Measurements from ENCODE around the gene ARHGEF10L. TPM values are rescaled to one million over a fixed set of nuclear protein-coding genes. Genes with fewer than 3 reads are reported as not detected.

ARHGEF10L gene
- total and polyA plus RNA-seq, 4 experiments from 2014 or later = 0.47 to 0.78 TPM; not detected in 2

DNA sequence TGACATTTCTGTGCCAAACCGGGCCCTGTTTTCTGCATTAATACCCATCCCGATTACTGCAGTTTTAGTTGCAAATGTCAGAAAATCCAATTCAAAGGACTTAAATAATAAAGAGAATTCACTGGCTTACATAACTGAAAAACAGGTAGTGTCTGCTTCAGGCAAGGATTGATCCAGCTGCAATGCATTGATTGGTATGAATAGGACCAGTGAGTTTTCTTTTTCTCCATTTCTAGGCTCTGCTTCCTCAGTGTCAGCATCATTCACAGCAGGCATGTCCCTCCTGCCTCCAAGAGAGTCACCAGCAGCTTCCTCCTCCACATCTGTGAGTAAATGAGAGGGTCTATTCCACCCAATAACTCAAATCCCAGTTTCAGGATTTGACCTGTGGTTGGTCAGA is 181.9 kb downstream of the ARHGEF10L start:
- Histone ChIP-seq H3K27me3 (ENCODE audit: insufficient read depth, low read length) (no peaks in the 10 kb centered on the region), H3K4me1 (ENCODE audit: insufficient read depth, low read length) (no peaks in the 10 kb centered on the region), H3K36me3 (ENCODE audit: insufficient read depth, low read length) (no peaks in the 10 kb centered on the region), H3K4me3 (ENCODE audit: low read length in 2 of 2) (no peak overlapping the region), H3K9me3 (ENCODE audit: control insufficient read depth in 1 of 2, low read length in 2 of 2) (no peaks in the 10 kb centered on the region), H3K27ac (ENCODE audit: low read depth, low read length) (no peak overlapping the region)
- no peak overlapping the region for H3K4me3 Mint-ChIP-seq
- POLR2A ChIA-PET (ENCODE audit: partially characterized antibody) = no interaction called here
- no peak overlapping the region for H3K27ac Mint-ChIP-seq
- H3K9me3 Mint-ChIP-seq = no peaks in the 10 kb centered on the region
- DNase-seq = no peak
- H3K27me3 Mint-ChIP-seq = peaks cover 3 to 9% of the 10 kb centered on the region in 2 donors
- no peaks in the 10 kb centered on the region for H3K4me1 Mint-ChIP-seq
- no peaks in the 10 kb centered on the region for H3K36me3 Mint-ChIP-seq
- CTCF ChIA-PET (ENCODE audit: partially characterized antibody) = no interaction called here
- intact Hi-C loops (cut with micrococcal nuclease) = no loop called here

- Mint-ChIP-seq H3K27me3 (peaks cover 3 to 4% of the 10 kb centered on the region in 2 donors), H3K9me3 (peaks cover 0 to under 1% (median 0%) of the 10 kb centered on the region in 8 donors), H3K4me3 (no peak overlapping the region), H3K27ac (no peak overlapping the region), H3K36me3 (no peaks in the 10 kb centered on the region), H3K4me1 (no peaks in the 10 kb centered on the region)
- Histone ChIP-seq H3K4me3 (ENCODE audit: low read length in 2 of 2) (no peak overlapping the region), H3K27ac (ENCODE audit: low read depth, low read length) (no peak overlapping the region), H3K36me3 (ENCODE audit: insufficient read depth, low read length) (no peaks in the 10 kb centered on the region), H3K27me3 (ENCODE audit: insufficient read depth, low read length) (no peaks in the 10 kb centered on the region), H3K9me3 (ENCODE audit: control insufficient read depth in 1 of 2, low read length in 2 of 2) (no peaks in the 10 kb centered on the region), H3K4me1 (ENCODE audit: insufficient read depth, low read length) (no peaks in the 10 kb centered on the region)
- ChIA-PET CTCF (ENCODE audit: partially characterized antibody) (no interaction called here), POLR2A (ENCODE audit: partially characterized antibody) (no interaction called here)
- DNase-seq = no peak
- intact Hi-C loops (cut with micrococcal nuclease) = no loop called here
Measured at GRCh38 chr1:17723684-17724083, 184.2 kb downstream of the ARHGEF10L start.

- intact Hi-C loops (cut with micrococcal nuclease) = no loop called here
- ChIA-PET CTCF (ENCODE audit: partially characterized antibody) (interaction anchor here (0.6 kb wide), 1 partner anchor 61 kb away, joined by 3 read pairs; no protein-coding TSS in a partner anchor), POLR2A (ENCODE audit: partially characterized antibody) (no interaction called here)
- Mint-ChIP-seq H3K27ac (no peak overlapping the region), H3K9me3 (peaks cover 0 to 2% (median 0%) of the 10 kb centered on the region in 8 donors), H3K27me3 (peaks cover 3 to 4% of the 10 kb centered on the region in 2 donors), H3K4me1 (no peaks in the 10 kb centered on the region), H3K4me3 (no peak overlapping the region), H3K36me3 (no peaks in the 10 kb centered on the region)
- Histone ChIP-seq H3K27me3 (ENCODE audit: insufficient read depth, low read length) (no peaks in the 10 kb centered on the region), H3K36me3 (ENCODE audit: insufficient read depth, low read length) (no peaks in the 10 kb centered on the region), H3K27ac (ENCODE audit: low read depth, low read length) (no peak overlapping the region), H3K9me3 (ENCODE audit: control insufficient read depth in 1 of 2, low read length in 2 of 2) (no peaks in the 10 kb centered on the region), H3K4me3 (ENCODE audit: low read length in 2 of 2) (no peak overlapping the region), H3K4me1 (ENCODE audit: insufficient read depth, low read length) (no peaks in the 10 kb centered on the region)
- DNase-seq = no peak
Measured at GRCh38 chr1:17724150-17724549, 184.7 kb downstream of the ARHGEF10L start.

- Mint-ChIP-seq H3K27ac (no peak overlapping the region), H3K4me1 (no peaks in the 10 kb centered on the region), H3K27me3 (peaks cover 3 to 4% of the 10 kb centered on the region in 2 donors), H3K9me3 (peaks cover 0 to 2% (median 0%) of the 10 kb centered on the region in 8 donors), H3K4me3 (no peak overlapping the region), H3K36me3 (no peaks in the 10 kb centered on the region)
- ChIA-PET POLR2A (ENCODE audit: partially characterized antibody) (no interaction called here), CTCF (ENCODE audit: partially characterized antibody) (no interaction called here)
- no peak for DNase-seq
- H3K4me3 ChIP-seq (ENCODE audit: low read length in 2 of 2) = no peak overlapping the region
- intact Hi-C loops (cut with micrococcal nuclease) = no loop called here
- no peak overlapping the region for H3K27ac ChIP-seq (ENCODE audit: low read depth, low read length)
- no peaks in the 10 kb centered on the region for H3K36me3 ChIP-seq (ENCODE audit: insufficient read depth, low read length)
- H3K9me3 ChIP-seq (ENCODE audit: control insufficient read depth in 1 of 2, low read length in 2 of 2) = no peaks in the 10 kb centered on the region
- H3K27me3 ChIP-seq (ENCODE audit: insufficient read depth, low read length) = no peaks in the 10 kb centered on the region
- H3K4me1 ChIP-seq (ENCODE audit: insufficient read depth, low read length) = no peaks in the 10 kb centered on the region
Measured at GRCh38 chr1:17725084-17725719, 185.7 kb downstream of the ARHGEF10L start.

- Mint-ChIP-seq H3K27ac (no peak overlapping the region), H3K27me3 (peaks cover 4% of the 10 kb centered on the region in 2 donors), H3K4me1 (no peaks in the 10 kb centered on the region), H3K36me3 (no peaks in the 10 kb centered on the region), H3K4me3 (no peak overlapping the region), H3K9me3 (peaks cover 0 to 2% (median 0%) of the 10 kb centered on the region in 8 donors)
- no peak overlapping the region for H3K4me3 ChIP-seq (ENCODE audit: low read length in 2 of 2)
- ChIA-PET POLR2A (ENCODE audit: partially characterized antibody) (no interaction called here), CTCF (ENCODE audit: partially characterized antibody) (no interaction called here)
- no peaks in the 10 kb centered on the region for H3K27me3 ChIP-seq (ENCODE audit: insufficient read depth, low read length)
- no peaks in the 10 kb centered on the region for H3K9me3 ChIP-seq (ENCODE audit: control insufficient read depth in 1 of 2, low read length in 2 of 2)
- no peaks in the 10 kb centered on the region for H3K36me3 ChIP-seq (ENCODE audit: insufficient read depth, low read length)
- intact Hi-C loops (cut with micrococcal nuclease) = no loop called here
- DNase-seq = no peak
- H3K27ac ChIP-seq (ENCODE audit: low read depth, low read length) = no peak overlapping the region
- H3K4me1 ChIP-seq (ENCODE audit: insufficient read depth, low read length) = no peaks in the 10 kb centered on the region
Measured at GRCh38 chr1:17725811-17726582, 186.5 kb downstream of the ARHGEF10L start.

DNA sequence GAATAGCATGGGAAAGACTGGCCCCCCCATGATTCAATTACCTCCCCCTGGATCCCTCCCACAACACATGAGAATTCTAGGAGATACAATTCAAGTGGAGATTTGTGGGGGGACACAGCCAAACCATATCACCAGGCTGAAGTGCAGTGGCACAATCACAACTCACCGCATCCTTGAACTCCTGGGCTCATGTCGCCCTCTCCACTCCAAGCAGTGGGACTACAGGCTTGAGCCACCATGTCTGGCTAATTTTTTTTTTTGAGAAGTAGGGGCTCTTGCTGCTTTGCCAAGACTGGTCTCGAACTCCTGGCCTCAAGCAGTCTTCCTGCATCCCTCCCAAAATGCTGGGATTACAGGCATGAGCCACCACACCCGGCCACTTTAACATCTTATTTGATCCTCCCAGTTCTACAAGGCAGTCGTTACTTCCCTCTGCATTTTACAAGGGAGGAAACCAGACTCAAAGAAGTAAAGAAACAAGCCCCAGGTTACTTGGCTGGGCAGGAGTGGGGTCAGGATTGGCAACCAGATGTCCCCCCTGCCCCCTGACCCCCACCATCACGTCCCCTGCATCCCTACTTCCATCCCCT is 188.7 kb downstream of the ARHGEF10L start:
- H3K36me3 ChIP-seq (ENCODE audit: insufficient read depth, low read length) = no peaks in the 10 kb centered on the region
- ChIA-PET CTCF (ENCODE audit: partially characterized antibody) (no interaction called here), POLR2A (ENCODE audit: partially characterized antibody) (no interaction called here)
- Mint-ChIP-seq H3K27ac (no peak overlapping the region), H3K4me1 (no peaks in the 10 kb centered on the region), H3K27me3 (peaks cover 0 to 4% of the 10 kb centered on the region in 2 donors), H3K9me3 (peaks cover 0 to 2% (median 0%) of the 10 kb centered on the region in 8 donors), H3K36me3 (no peaks in the 10 kb centered on the region), H3K4me3 (no peak overlapping the region)
- intact Hi-C loops (cut with micrococcal nuclease) = no loop called here
- H3K9me3 ChIP-seq (ENCODE audit: control insufficient read depth in 1 of 2, low read length in 2 of 2) = no peaks in the 10 kb centered on the region
- no peaks in the 10 kb centered on the region for H3K27me3 ChIP-seq (ENCODE audit: insufficient read depth, low read length)
- no peak for DNase-seq
- no peaks in the 10 kb centered on the region for H3K4me1 ChIP-seq (ENCODE audit: insufficient read depth, low read length)
- H3K4me3 ChIP-seq (ENCODE audit: low read length in 2 of 2) = no peak overlapping the region
- no peak overlapping the region for H3K27ac ChIP-seq (ENCODE audit: low read depth, low read length)

GRCh38 chr1:17729248-17729647 is 189.8 kb downstream of the ARHGEF10L start:
- Histone ChIP-seq H3K9me3 (ENCODE audit: control insufficient read depth in 1 of 2, low read length in 2 of 2) (no peaks in the 10 kb centered on the region), H3K27ac (ENCODE audit: low read depth, low read length) (no peak overlapping the region), H3K4me3 (ENCODE audit: low read length in 2 of 2) (no peak overlapping the region), H3K27me3 (ENCODE audit: insufficient read depth, low read length) (no peaks in the 10 kb centered on the region), H3K36me3 (ENCODE audit: insufficient read depth, low read length) (no peaks in the 10 kb centered on the region), H3K4me1 (ENCODE audit: insufficient read depth, low read length) (no peaks in the 10 kb centered on the region)
- no peaks in the 10 kb centered on the region for H3K36me3 Mint-ChIP-seq
- no peaks in the 10 kb centered on the region for H3K4me1 Mint-ChIP-seq
- ChIA-PET CTCF (ENCODE audit: partially characterized antibody) (no interaction called here), POLR2A (ENCODE audit: partially characterized antibody) (no interaction called here)
- no peak for DNase-seq
- H3K4me3 Mint-ChIP-seq = no peak overlapping the region
- peaks cover 0 to 4% of the 10 kb centered on the region in 2 donors for H3K27me3 Mint-ChIP-seq
- intact Hi-C loops (cut with micrococcal nuclease) = no loop called here
- H3K27ac Mint-ChIP-seq = no peak overlapping the region
- H3K9me3 Mint-ChIP-seq = peaks cover 0 to 2% (median 0%) of the 10 kb centered on the region in 8 donors

Data from CD4-positive, alpha-beta memory T cell (primary cell).